GM18517 (cell line): Measurements from ENCODE around the gene ABCD3.
"Not testable (repeated sequence)": the region's sequence is repeated elsewhere in the genome, so short reads cannot be mapped to it uniquely, and the experiment has no call there.

ENCODE experiments used
- ATAC-seq: cut with Tn5 transposase; IDR thresholded peaks from one replicate; pipeline ENCODE4 v1.9.1; 2021; ENCODE audit warnings: mild to moderate bottlenecking, moderate library complexity; ENCODE audit not compliant: unreplicated experiment

Gene ABCD3

GRCh38 chr1:94411237-94411636, 7.0 kb upstream of the ABCD3 start:
- peak; percentile 81 for ATAC-seq

- ATAC-seq, result no peak
Observed at GRCh38 chr1:94413311-94413710, 4.9 kb upstream of the ABCD3 start.

- no peak for ATAC-seq
Observed at GRCh38 chr1:94416901-94417727, 1.1 kb upstream of the ABCD3 start.

DNA sequence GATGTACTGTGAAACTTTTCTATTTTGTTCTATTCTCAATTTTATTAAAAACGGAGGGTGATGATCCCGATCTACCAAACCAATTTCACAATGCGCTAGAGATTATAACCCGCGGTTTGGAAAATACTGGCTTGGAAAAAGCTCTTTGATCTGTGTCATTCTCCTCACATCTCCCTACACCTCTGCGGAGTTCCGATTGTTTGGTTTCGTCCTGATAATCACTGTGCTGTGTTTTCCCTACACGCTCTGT, 536 bp upstream of the ABCD3 start:
- no peak for ATAC-seq

GRCh38 chr1:94418664-94419655, 771 bp downstream of the ABCD3 start:
- ATAC-seq, result peak; percentile 27

DNA sequence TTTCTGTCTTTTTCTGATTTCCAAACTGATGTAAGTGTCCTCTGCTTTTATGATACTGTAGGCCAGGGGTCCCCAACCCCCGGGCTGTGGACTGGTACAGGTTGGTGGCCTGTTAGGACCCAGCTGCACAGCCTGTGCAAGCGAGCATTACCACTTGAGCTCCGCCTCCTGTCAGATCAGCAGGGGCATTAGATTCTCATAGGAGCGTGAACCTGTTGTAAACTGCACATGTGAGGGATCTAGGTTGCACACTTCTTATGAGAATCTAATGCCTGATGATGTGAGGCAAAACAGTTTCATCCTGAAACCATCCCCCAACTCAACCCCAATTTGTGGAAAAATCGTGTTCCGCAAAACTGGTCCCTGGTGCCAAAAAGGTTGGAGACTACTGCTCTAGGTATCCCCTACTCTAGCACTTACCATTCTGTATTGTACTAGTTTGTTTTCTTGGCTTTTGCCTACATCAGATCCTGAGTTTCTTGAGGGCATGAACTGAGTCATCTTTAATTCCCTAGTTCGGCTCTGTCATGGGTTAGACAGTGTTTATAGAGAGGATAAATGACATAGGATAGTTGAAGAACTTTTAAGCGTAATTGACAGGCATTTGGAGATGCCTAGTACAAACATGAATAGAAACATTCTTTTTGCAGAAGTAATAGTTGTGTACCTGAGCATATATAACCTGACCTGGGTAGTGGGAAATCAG, 4.1 kb downstream of the ABCD3 start:
- ATAC-seq, result no peak

DNA sequence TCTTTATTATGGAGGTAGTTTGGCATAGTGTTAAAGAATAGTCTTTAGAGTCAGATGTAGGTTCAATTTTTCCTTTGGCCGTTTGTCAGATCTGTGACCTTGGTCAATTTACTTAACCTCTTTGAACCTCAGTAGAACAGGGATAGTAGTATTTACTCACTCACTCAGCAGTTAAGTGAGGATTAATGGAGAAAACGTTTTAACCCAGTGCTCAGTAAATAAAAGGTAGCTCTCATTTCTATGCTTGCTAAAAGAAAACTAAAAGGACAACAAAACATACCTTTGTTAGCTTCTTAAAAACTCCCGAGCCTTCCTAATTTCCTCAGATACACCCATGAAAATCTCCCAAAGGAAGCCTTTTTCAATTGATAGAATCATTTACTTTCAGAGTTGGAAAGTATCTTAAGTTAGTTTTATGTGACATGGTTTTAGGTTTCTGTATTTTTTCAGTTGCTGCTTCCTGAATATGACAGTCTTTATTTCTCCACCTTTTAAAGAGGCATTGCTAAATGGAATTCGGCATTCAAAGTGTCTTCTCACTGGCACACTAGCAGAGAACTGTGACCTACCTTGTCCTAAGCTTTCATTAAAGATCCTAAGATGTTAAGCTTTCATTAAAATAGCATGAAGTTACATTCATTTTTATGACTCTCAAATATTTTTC, 7.8 kb downstream of the ABCD3 start:
- ATAC-seq, result no peak

GRCh38 chr1:94426485-94426870, 8.3 kb downstream of the ABCD3 start:
- ATAC-seq, result not testable (repeated sequence)

DNA sequence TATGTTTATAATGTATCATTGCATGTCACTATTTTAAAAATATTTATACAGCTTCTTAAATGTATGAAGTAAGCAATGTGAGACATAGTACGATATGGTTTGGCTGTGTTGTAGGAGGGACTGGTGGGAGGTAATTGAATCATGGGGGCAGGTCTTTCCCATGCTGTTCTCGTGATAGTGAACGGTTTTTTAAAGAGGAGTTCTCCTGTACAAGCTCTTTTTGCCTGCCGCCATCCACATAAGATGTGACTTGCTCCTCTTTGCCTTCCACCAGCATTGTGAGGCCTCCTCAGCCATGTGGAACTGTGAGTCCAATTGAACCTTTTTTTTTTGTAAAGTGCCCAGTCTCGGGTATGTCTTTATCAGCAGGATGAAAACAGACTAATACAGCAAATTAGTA, 10.3 kb downstream of the ABCD3 start:
- no peak for ATAC-seq

DNA sequence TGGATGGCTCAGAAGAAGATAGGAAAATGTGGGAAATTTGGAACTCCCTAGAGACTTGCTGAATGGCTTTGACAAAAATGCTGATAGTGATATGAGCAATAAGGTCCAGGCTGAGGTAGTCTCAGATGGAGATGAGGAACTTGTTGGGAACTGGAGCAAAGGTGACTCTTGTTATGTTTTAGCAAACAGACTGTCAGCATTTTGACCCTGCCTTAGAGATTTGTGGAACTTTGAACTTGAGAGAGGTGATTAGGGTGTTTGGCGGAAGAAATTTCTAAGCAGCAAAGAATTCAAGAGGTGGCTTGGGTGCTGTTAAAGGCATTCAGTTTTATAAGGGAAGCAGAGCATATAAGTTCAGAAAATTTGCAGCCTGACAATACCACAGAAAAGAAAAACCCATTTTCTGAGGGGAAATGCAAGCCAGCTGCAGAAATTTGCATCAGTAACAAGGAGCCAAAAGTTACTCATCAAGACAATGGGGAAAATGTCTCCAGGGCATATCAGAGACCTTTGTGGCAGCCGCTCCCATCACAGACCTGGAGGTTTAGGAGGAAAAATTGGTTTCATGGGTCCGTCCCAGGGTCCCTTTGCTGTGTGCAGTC, 10.8 kb downstream of the ABCD3 start:
- ATAC-seq, result not testable (repeated sequence)

GRCh38 chr1:94430066-94430465, 11.9 kb downstream of the ABCD3 start:
- ATAC-seq, result not testable (repeated sequence)

DNA sequence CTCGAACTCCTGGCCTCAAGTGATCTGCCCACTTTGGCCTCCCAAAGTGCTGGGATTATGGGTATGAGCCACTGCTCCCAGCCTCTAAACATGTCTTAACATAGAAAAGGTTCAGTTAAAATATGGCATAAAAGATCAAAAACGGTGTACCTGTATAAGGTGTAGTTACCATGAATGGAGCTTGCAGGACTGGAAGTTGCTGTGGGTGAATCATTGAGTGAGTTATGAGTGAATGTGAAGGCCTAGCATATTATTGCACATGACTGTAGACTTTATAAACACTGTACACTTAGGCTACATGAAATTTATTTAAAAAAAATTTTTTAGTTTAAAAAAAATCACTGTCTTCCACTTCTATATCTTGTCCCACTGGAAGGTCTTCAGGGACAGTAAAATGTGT, 15.7 kb downstream of the ABCD3 start:
- ATAC-seq, result no peak

DNA sequence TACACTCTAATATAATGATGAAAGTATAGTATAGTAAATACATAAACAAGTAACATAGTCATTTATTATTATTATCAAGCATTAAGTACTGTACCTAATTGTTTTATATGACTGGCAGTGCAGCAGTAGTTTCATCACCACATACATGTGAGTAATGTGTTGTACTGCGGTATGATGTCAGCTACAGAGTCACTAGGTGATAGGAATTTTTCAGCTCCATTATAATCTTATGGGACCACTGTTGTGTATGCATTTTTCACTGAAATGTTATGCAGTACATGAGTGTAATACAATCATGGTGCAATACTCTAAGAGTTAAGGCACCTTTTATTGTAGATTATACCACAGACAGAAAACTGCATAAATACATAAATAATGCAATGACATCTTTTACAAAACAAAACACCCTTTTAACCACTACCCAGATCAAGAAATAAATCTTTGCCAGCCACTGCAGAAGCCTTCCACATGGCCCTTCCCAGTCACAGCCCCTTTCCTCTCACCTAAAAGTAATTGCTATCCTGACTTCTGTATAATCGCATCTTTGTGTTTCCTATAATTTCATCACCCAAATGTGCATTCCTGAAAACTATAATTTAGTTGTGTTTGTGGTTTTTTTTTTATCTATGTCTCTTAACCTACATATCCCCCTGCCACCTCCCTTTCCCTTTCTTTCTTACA, 16.3 kb downstream of the ABCD3 start:
- ATAC-seq, result no peak

- no peak for ATAC-seq
Observed at GRCh38 chr1:94438692-94439276, 20.6 kb downstream of the ABCD3 start.

DNA sequence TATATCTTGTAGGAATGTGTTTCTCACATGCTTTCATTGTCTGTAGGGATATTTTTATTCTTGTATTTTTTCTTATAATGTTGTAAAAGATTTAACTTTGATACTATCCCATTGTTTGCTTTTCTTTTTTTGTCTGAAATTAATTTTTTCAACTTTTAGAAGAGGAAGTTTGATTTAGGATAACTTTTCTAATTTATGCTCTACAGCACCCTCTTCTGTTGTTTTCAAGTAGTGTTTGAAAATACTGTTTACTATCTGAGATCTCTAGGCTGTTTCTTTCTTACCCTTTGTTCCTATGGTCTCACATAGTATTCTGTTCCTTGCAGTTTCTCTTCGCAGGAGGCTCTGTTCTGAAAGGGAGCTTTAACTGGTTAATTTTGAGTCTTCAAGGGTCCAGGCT, 21.9 kb downstream of the ABCD3 start:
- ATAC-seq, result no peak

- not testable (repeated sequence) for ATAC-seq
Observed at GRCh38 chr1:94443067-94443466, 24.9 kb downstream of the ABCD3 start.

DNA sequence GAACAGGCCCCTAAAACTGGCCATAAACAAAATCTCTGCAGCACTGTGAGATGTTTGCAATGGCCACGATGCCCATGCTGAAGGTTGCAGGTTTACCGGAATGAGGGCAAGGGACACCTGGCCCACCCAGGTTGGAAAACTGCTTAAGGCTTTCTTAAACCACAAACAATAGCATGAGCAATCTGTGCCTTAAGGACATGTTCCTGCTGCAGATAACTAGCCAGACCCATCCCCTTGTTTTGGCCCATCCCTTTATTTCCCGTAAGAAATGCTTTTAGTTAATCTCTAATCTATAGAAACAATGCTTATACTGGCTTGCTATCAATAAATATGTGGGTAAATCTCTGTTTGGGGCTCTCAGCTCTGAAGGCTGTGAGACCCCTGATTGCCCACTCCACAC, 26.6 kb downstream of the ABCD3 start:
- not testable (repeated sequence) for ATAC-seq

DNA sequence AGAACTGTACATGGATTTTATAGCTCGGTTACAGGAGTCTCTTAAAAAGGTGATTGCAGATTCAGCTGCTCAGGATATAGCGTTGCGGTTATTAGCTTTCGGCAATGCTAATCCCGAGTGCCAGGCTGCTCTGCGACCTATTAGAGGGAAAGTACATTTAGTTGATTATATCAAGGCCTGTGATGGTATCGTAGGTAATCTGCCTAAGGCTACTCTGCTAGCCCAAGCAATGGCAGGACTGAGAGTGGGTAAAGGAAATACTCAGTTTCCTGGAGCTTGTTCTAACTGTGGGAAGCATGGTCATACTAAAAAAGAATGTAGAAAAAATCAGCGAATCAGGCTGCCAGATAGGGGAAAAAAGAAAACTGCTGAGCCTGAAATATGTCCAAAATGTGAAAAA, 27.5 kb downstream of the ABCD3 start:
- not testable (repeated sequence) for ATAC-seq

GRCh38 chr1:94446177-94446576, 28.0 kb downstream of the ABCD3 start:
- ATAC-seq, result not testable (repeated sequence)
